GM13977 (cell line): Measurements from ENCODE around the gene SLC12A9.

Experiments
- DNase-seq: peaks from one replicate; pipeline ENCODE4 v3.0.0; 2012; ENCODE audit warnings: low spot score
- CTCF ChIP-seq: IDR thresholded peaks from 2 replicates; pipeline ENCODE4 v1.5.1; 2012; ENCODE audit warnings: mild to moderate bottlenecking, control low read depth; ENCODE audit not compliant: insufficient read depth; ENCODE audit errors: extremely low read depth, missing control alignments
- in situ Hi-C: fragments of 300-500 bp; cut with MboI; formaldehyde crosslinking; loops from one replicate; pipeline ENCODE4 v1.12.0; 2022; ENCODE audit warnings: low sequenced_read_pairs, low pct_unique_long_range_greater_than_20kb, mixed read lengths, inconsistent platforms; ENCODE audit not compliant: unreplicated experiment

Gene SLC12A9

DNA sequence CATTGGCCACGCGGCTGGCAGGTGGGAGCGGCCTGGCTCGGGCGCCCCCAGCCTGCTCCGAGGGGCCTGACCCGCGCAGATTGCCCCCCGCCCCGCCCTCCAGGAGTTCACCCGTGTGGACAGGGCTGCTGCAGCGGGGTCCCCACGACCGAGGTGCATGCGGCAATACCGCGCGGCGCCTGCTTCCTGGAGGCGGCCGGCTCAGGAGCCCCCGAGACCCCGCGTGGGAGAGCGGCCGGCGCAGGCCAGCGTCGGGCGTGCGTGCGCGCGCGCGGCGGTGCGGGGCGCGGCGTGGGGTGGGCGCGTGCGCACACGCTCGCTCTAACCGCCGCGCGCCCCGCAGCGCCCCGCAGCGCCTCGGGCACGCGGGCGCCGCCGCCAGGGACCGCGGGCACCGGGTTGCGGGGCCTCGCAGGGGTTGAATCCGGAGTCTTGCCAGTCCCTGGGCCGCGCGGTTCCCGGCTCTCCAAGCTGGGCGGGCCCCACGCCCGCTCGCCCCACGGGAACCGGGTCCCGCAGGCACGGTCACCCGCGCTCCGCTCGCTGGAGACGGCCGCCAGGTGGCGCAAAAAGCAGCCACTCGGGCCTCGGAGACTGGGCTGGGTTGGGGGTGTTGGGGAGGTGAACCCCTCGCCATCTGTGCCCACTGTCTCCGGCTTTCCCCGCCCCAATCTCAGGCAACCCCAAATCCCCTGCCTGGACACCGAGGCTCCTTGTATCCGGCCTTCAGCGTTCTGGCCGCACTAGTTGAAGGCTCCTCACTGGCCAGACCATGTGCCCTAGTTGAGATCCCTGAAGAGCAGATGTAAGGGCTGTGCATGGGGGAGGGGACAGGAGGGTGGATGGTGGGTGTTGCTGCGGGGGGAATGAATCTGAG lies 44.5 kb downstream of the SLC12A9 start:
- DNase-seq: peak; percentile 73
- TF ChIP-seq CTCF: peak; percentile 90
- in situ Hi-C loops: loop anchor here (10.0 kb wide), 1 partner anchor 188 kb away; the partner anchor contains the start of gene TRIM56

DNA sequence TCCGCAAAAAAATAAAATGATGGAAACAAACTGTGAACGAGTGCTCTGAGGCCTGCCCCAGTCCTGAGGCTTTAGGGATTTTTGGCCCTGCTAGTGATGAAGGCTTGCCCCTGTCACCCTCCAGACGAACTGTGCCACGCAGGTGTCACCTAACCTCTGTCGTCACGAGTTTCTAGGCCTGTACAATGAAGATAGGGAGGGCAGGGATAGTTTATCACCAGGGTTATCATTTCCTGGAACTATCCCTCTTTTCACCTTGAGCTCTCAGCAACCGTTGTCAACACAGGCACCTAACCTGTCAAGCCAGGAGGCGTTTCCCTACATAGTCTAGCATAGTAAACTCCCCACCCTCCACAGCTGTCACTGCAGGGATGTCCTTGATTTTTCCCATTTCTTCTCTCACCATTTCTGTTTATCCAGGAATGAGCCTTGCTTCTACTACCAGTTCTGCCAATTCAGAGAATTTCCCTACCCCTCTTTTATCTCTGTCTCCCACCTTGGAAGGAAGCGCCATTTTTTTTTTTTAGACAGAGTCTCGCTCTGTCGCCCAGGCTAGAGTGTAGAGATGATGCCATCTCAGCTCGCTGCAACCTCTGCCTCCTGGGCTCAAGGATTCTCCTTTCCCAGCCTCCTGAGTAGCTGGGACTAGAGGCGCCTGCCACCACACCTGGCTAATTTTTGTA lies 45.4 kb downstream of the SLC12A9 start:
- DNase-seq: no peak
- in situ Hi-C loops: loop anchor here (10.0 kb wide), 1 partner anchor 187 kb away; the partner anchor contains the start of gene TRIM56
- no peak for TF ChIP-seq CTCF

- TF ChIP-seq CTCF: no peak
- in situ Hi-C loops: loop anchor here (10.0 kb wide), 1 partner anchor 185 kb away; the partner anchor contains the start of gene TRIM56
- DNase-seq: no peak
Observed at GRCh38 chr7:100899432-100899831, 46.9 kb downstream of the SLC12A9 start.

- DNase-seq: no peak
- TF ChIP-seq CTCF: no peak
- in situ Hi-C loops: no loop called here
Observed at GRCh38 chr7:100900978-100901377, 48.5 kb downstream of the SLC12A9 start.

DNA sequence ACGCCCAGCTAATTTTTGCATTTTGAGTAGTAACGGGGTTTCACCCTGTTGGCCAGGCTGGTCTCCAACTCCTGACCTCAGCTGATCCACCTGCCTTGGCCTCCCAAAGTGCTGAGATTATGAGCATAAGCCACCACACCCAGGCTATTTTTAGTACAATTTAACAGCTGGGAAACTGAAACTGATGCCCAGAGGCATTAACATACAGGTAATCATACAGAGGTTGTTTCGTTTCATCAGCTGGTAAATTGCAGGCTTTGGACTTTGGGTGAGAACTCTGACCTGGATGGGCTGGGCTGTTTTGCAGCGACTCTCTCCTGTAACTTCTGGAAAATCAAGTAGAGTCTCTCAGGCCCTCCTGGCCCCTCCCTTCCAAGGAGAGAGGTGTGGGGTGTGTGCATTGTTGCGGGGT lies 49.4 kb downstream of the SLC12A9 start:
- no peak for DNase-seq
- no peak for TF ChIP-seq CTCF
- in situ Hi-C loops: no loop called here

DNA sequence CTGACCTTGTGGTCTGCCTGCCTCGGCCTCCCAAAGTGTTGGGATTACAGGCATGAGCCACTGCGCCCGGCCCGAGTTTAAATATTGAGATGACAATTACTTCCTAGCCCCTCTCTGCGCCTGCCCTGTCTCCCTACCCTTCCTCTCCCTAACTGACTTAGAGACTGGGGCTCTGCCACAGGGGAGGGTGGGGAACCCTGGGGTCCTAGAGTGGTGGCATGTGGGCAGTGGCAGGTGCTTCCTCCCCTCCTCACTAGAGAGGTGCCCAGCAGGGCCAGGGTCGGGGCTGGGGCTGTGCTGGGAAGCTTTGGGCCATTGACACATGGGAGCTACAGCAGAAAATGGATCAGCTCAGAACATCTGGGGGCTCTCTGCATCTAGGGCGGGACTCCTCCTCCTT lies 50.1 kb downstream of the SLC12A9 start:
- TF ChIP-seq CTCF: no peak
- no peak for DNase-seq
- in situ Hi-C loops: no loop called here
